Immature natural killer cell (primary cell): ENCODE data around the gene NUFIP1. TPM values are rescaled to one million over a fixed set of nuclear protein-coding genes. Genes with fewer than 3 reads are reported as not detected.
A peak's percentile ranks its signal among the peaks of the same experiment; 100 is the strongest.

Experiments
- DNase-seq, 3 donors: peaks; one replicate each; pipeline ENCODE4 v3.0.0; 2022; ENCODE audit warnings: mixed read lengths in 1 of 3
- H3K27ac Mint-ChIP-seq, 6 donors: one replicate each; pipeline ENCODE4 v1.8.0; 2020; ENCODE audit warnings: mixed read lengths in 6 of 6, mild to moderate bottlenecking in 5 of 6, inconsistent platforms in 4 of 6, moderate library complexity in 3 of 6
- H3K27me3 Mint-ChIP-seq, 3 donors: one replicate each; pipeline ENCODE4 v1.8.0; 2020 to 2021; ENCODE audit warnings: low read depth in 3 of 3, mild to moderate bottlenecking in 3 of 3, mixed read lengths in 3 of 3, moderate library complexity in 3 of 3, inconsistent platforms in 1 of 3
- H3K36me3 Mint-ChIP-seq, 3 donors: one replicate each; pipeline ENCODE4 v1.8.0; 2020; ENCODE audit warnings: mixed read lengths in 3 of 3, inconsistent platforms in 2 of 3, mild to moderate bottlenecking in 2 of 3
- H3K4me1 Mint-ChIP-seq, 2 donors: one replicate each; pipeline ENCODE4 v1.8.0; 2020; ENCODE audit warnings: inconsistent platforms in 2 of 2, mild to moderate bottlenecking in 2 of 2, mixed read lengths in 2 of 2, moderate library complexity in 1 of 2
- H3K4me3 Mint-ChIP-seq, 5 donors: one replicate each; pipeline ENCODE4 v1.8.0; 2020; ENCODE audit warnings: mild to moderate bottlenecking in 5 of 5, mixed read lengths in 5 of 5, inconsistent platforms in 3 of 5, moderate library complexity in 3 of 5
- H3K9me3 Mint-ChIP-seq, 6 donors: one replicate each; pipeline ENCODE4 v1.8.0; 2020; ENCODE audit warnings: mild to moderate bottlenecking in 6 of 6, mixed read lengths in 6 of 6, inconsistent platforms in 4 of 6, moderate library complexity in 3 of 6
- polyA plus RNA-seq, 3 donors: library from polyadenylated mRNA; unstranded; fragments of 300-500 nt; fragmentation: Illumina TruSeq; gene quantifications; one replicate each; pipeline ENCODE4 v1.2.3, GENCODE V29; 2021

NUFIP1 gene
- polyA plus RNA-seq, 3 donors from 2014 or later: 0.81 to 4.6 (median 1.7) TPM

GRCh38 chr13:44978328-44978727, 10.9 kb downstream of the NUFIP1 start:
- no peaks in the 10 kb centered on the region for H3K4me1 Mint-ChIP-seq
- H3K27me3 Mint-ChIP-seq: no peaks in the 10 kb centered on the region
- H3K4me3 Mint-ChIP-seq: no peak overlapping the region
- no peaks in the 10 kb centered on the region for H3K9me3 Mint-ChIP-seq
- no peak for DNase-seq
- no peak overlapping the region for H3K27ac Mint-ChIP-seq
- H3K36me3 Mint-ChIP-seq: peaks cover 0 to 25% (median 25%) of the 10 kb centered on the region in 3 donors

GRCh38 chr13:44976949-44977583, 12.2 kb downstream of the NUFIP1 start:
- Mint-ChIP-seq H3K27me3 (no peaks in the 10 kb centered on the region), H3K36me3 (peaks cover 0 to 25% (median 25%) of the 10 kb centered on the region in 3 donors), H3K4me1 (no peaks in the 10 kb centered on the region), H3K9me3 (no peaks in the 10 kb centered on the region), H3K27ac (no peak overlapping the region), H3K4me3 (no peak overlapping the region)
- DNase-seq: no peak

GRCh38 chr13:44976196-44976595, 13.1 kb downstream of the NUFIP1 start:
- Mint-ChIP-seq H3K27me3 (no peaks in the 10 kb centered on the region), H3K36me3 (peaks cover 0 to 25% (median 25%) of the 10 kb centered on the region in 3 donors), H3K4me3 (no peak overlapping the region), H3K4me1 (no peaks in the 10 kb centered on the region), H3K27ac (no peak overlapping the region), H3K9me3 (no peaks in the 10 kb centered on the region)
- DNase-seq: no peak

- no peak overlapping the region for H3K27ac Mint-ChIP-seq
- H3K36me3 Mint-ChIP-seq: peaks cover 0 to 21% (median 19%) of the 10 kb centered on the region in 3 donors
- H3K27me3 Mint-ChIP-seq: no peaks in the 10 kb centered on the region
- no peaks in the 10 kb centered on the region for H3K9me3 Mint-ChIP-seq
- no peak overlapping the region for H3K4me3 Mint-ChIP-seq
- no peak for DNase-seq
- no peaks in the 10 kb centered on the region for H3K4me1 Mint-ChIP-seq
Measured at GRCh38 chr13:44974056-44974793, 15.0 kb downstream of the NUFIP1 start.

- Mint-ChIP-seq H3K4me1 (no peaks in the 10 kb centered on the region), H3K36me3 (peaks cover 2 to 13% (median 10%) of the 10 kb centered on the region in 3 donors), H3K4me3 (no peak overlapping the region), H3K9me3 (no peaks in the 10 kb centered on the region), H3K27ac (no peak overlapping the region), H3K27me3 (peaks cover 0 to 2% (median 0%) of the 10 kb centered on the region in 3 donors)
- no peak for DNase-seq
Measured at GRCh38 chr13:44972956-44973581, 16.2 kb downstream of the NUFIP1 start.

- Mint-ChIP-seq H3K9me3 (no peaks in the 10 kb centered on the region), H3K27me3 (peaks cover 0 to 2% (median 0%) of the 10 kb centered on the region in 3 donors), H3K4me3 (no peak overlapping the region), H3K36me3 (peaks cover 2 to 9% (median 5%) of the 10 kb centered on the region in 3 donors), H3K4me1 (no peaks in the 10 kb centered on the region), H3K27ac (no peak overlapping the region)
- DNase-seq: no peak
Measured at GRCh38 chr13:44971656-44972595, 17.3 kb downstream of the NUFIP1 start.

GRCh38 chr13:44969551-44970484, 19.5 kb downstream of the NUFIP1 start:
- H3K4me3 Mint-ChIP-seq: no peak overlapping the region
- H3K9me3 Mint-ChIP-seq: no peaks in the 10 kb centered on the region
- peak; percentile 9 to 34 (median 21) for DNase-seq
- H3K36me3 Mint-ChIP-seq: peaks cover 4 to 13% (median 11%) of the 10 kb centered on the region in 3 donors
- no peak overlapping the region for H3K27ac Mint-ChIP-seq
- peaks cover 0 to 2% (median 2%) of the 10 kb centered on the region in 3 donors for H3K27me3 Mint-ChIP-seq
- H3K4me1 Mint-ChIP-seq: no peaks in the 10 kb centered on the region

GRCh38 chr13:44968434-44968815, 20.8 kb downstream of the NUFIP1 start:
- no peak overlapping the region for H3K27ac Mint-ChIP-seq
- peaks cover 11 to 25% (median 24%) of the 10 kb centered on the region in 3 donors for H3K36me3 Mint-ChIP-seq

GRCh38 chr13:44967704-44968433, 21.4 kb downstream of the NUFIP1 start:
- no peak overlapping the region for H3K4me3 Mint-ChIP-seq
- peaks cover 17 to 31% (median 29%) of the 10 kb centered on the region in 3 donors for H3K36me3 Mint-ChIP-seq
- peaks cover 0 to 3% (median 2%) of the 10 kb centered on the region in 6 donors for H3K9me3 Mint-ChIP-seq
- no peak overlapping the region for H3K27ac Mint-ChIP-seq
- no peak for DNase-seq
- no peaks in the 10 kb centered on the region for H3K4me1 Mint-ChIP-seq
- peaks cover 0 to 2% (median 2%) of the 10 kb centered on the region in 3 donors for H3K27me3 Mint-ChIP-seq

More at GRCh38 chr13:44968434-44968815, 20.8 kb downstream of the NUFIP1 start:
- Mint-ChIP-seq H3K9me3 (no peaks in the 10 kb centered on the region), H3K4me1 (no peaks in the 10 kb centered on the region), H3K27me3 (peaks cover 0 to 2% (median 2%) of the 10 kb centered on the region in 3 donors), H3K4me3 (no peak overlapping the region)
- DNase-seq: no peak

- H3K9me3 Mint-ChIP-seq: peaks cover 5 to 17% (median 10%) of the 10 kb centered on the region in 6 donors
- H3K4me3 Mint-ChIP-seq: no peak overlapping the region
- H3K27me3 Mint-ChIP-seq: peaks cover 0 to 2% (median 0%) of the 10 kb centered on the region in 3 donors
- peaks cover 35 to 51% (median 46%) of the 10 kb centered on the region in 3 donors for H3K36me3 Mint-ChIP-seq
- DNase-seq: no peak
- H3K4me1 Mint-ChIP-seq: no peaks in the 10 kb centered on the region
- H3K27ac Mint-ChIP-seq: no peak overlapping the region
Measured at GRCh38 chr13:44961997-44962396, 27.3 kb downstream of the NUFIP1 start.

- no peak for DNase-seq
- Mint-ChIP-seq H3K27me3 (no peaks in the 10 kb centered on the region), H3K4me3 (no peak overlapping the region), H3K4me1 (no peaks in the 10 kb centered on the region), H3K9me3 (no peaks in the 10 kb centered on the region), H3K27ac (no peak overlapping the region), H3K36me3 (peaks cover 0 to 15% (median 13%) of the 10 kb centered on the region in 3 donors)
Measured at GRCh38 chr13:44955406-44955805, 33.9 kb downstream of the NUFIP1 start.

GRCh38 chr13:44954224-44954623, 35.0 kb downstream of the NUFIP1 start:
- no peaks in the 10 kb centered on the region for H3K4me1 Mint-ChIP-seq
- H3K9me3 Mint-ChIP-seq: no peaks in the 10 kb centered on the region
- no peak overlapping the region for H3K27ac Mint-ChIP-seq
- no peak for DNase-seq
- H3K4me3 Mint-ChIP-seq: no peak overlapping the region
- no peaks in the 10 kb centered on the region for H3K27me3 Mint-ChIP-seq
- H3K36me3 Mint-ChIP-seq: peaks cover 0 to 21% (median 14%) of the 10 kb centered on the region in 3 donors
